ENCODE data around the gene RFC2. TPM values are rescaled to one million over a fixed set of nuclear protein-coding genes. Genes with fewer than 3 reads are reported as not detected.

Gene RFC2
- total RNA-seq, 1 experiment from 2014 or later, result 75.6 TPM

DNA sequence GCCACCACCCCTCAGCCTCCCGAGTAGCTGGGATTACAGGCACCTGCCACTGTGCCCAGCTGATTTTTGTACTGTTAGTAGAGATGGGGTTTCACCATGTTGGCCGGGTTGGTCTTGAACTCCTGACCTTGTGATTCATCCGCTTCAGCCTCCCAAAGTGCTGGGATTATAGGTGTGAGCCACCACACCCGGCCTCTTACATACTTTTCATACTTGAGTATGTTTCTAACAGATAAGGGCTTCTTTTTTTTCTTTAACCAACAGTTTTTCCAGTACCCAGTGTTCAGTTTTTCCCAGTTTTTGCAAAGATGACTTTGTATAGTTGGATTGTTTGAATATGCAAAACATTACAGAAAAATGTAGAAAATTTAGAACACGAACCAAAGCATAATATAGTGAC is 72.4 kb downstream of the RFC2 start:
- ChIA-PET CTCF (interaction anchor here (1.1 kb wide), 1 partner anchor 114 kb away, joined by 3 read pairs; no protein-coding TSS in a partner anchor), RAD21 (ENCODE audit: low non-redundant PET in 1 of 2, low total read pairs in 2 of 2, uncharacterized antibody in 2 of 2, unreplicated experiment in 2 of 2) (no interaction called here), POLR2A (no interaction called here)
- Histone ChIP-seq H3K4me3 (replicated peaks in 1 of 2; ENCODE audit: low read depth in 1 of 2, low read length in 2 of 2) (no peak overlapping the region), H3K4me1 (ENCODE audit: control insufficient read depth in 1 of 2, insufficient read depth in 2 of 2, low read length in 2 of 2) (peaks cover 60 to 81% of the 10 kb centered on the region in 2 experiments), H3K79me2 (ENCODE audit: insufficient read depth, low read length) (peaks cover 100% of the 10 kb centered on the region), H3K27ac (ENCODE audit: low read depth, low read length) (peak overlapping the region; percentile 29), H3K27me3 (ENCODE audit: insufficient read depth, low read length) (no peaks in the 10 kb centered on the region), H3K36me3 (ENCODE audit: control insufficient read depth in 1 of 2, insufficient read depth in 2 of 2, low read length in 2 of 2) (peaks cover 2 to 42% of the 10 kb centered on the region in 2 experiments; a peak in 1 of 4 replicates), H3K9me2 (ENCODE audit: insufficient read depth) (no peaks in the 10 kb centered on the region), H3K4me2 (ENCODE audit: low read length) (peak overlapping the region; percentile 45), H2AFZ (ENCODE audit: low read depth, low read length, poor library complexity, severe bottlenecking) (no peak overlapping the region), H4K20me1 (ENCODE audit: insufficient read depth) (peaks cover 76% of the 10 kb centered on the region; the same call in 1 of the 2 replicates), H3K9me3 (ENCODE audit: control insufficient read depth in 1 of 2, insufficient read depth in 1 of 2, low read depth in 1 of 2, low read length in 2 of 2) (no peaks in the 10 kb centered on the region), H3K9ac (ENCODE audit: low read length) (no peak overlapping the region)
- ATAC-seq (peak; percentile 21; the same call in 1 of the 2 replicates), DNase-seq (ENCODE audit: low read depth, low spot score) (no peak)
- TF ChIP-seq FOSL1 (IDR thresholded peaks at IDR 0.05; ENCODE audit: low read depth), result no peak
- no peak for TF ChIP-seq SRF (IDR thresholded peaks at IDR 0.05; ENCODE audit: low read depth)
- TF ChIP-seq JUND (IDR thresholded peaks at IDR 0.05), result no peak
- TF ChIP-seq EZH2phosphoT487 (IDR thresholded peaks at IDR 0.05; ENCODE audit: borderline replicate concordance), result no peak
- no peak for TF ChIP-seq TCF7L2 (IDR thresholded peaks at IDR 0.05; ENCODE audit: borderline replicate concordance, extremely low read depth, insufficient read depth, insufficient read length)
- no peak for TF ChIP-seq SIN3A (IDR thresholded peaks at IDR 0.05; ENCODE audit: low read depth)
- TF ChIP-seq POLR2AphosphoS5 (IDR thresholded peaks at IDR 0.05; ENCODE audit: low read depth, low read length), result no peak
- TF ChIP-seq SP1 (IDR thresholded peaks at IDR 0.05; ENCODE audit: low read depth), result no peak
- TF ChIP-seq CEBPB (IDR thresholded peaks at IDR 0.05; ENCODE audit: low read depth), result no peak
- no peak for TF ChIP-seq CBX3 (IDR thresholded peaks at IDR 0.05; ENCODE audit: low read depth)
- TF ChIP-seq ELF1 (IDR thresholded peaks at IDR 0.05; ENCODE audit: borderline replicate concordance, low read depth), result no peak
- TF ChIP-seq, protein P1, sequence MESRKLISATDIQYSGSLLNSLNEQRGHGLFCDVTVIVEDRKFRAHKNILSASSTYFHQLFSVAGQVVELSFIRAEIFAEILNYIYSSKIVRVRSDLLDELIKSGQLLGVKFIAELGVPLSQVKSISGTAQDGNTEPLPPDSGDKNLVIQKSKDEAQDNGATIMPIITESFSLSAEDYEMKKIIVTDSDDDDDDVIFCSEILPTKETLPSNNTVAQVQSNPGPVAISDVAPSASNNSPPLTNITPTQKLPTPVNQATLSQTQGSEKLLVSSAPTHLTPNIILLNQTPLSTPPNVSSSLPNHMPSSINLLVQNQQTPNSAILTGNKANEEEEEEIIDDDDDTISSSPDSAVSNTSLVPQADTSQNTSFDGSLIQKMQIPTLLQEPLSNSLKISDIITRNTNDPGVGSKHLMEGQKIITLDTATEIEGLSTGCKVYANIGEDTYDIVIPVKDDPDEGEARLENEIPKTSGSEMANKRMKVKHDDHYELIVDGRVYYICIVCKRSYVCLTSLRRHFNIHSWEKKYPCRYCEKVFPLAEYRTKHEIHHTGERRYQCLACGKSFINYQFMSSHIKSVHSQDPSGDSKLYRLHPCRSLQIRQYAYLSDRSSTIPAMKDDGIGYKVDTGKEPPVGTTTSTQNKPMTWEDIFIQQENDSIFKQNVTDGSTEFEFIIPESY (IDR thresholded peaks at IDR 0.05; ENCODE audit: extremely low read depth, insufficient replicate concordance, low read length), result no peak
- intact Hi-C loops (cut with micrococcal nuclease), result loop anchor here (2.0 kb wide), 1 partner anchor 113 kb away; no protein-coding TSS in a partner anchor
- BruUV-seq (replicated peaks), result no TSS peak

MicroRNAs encoded within 50 kb of the gene (microRNA counts, 767-probe panel; counts per million panel counts)
- microRNA hsa-miR-590-3p (not detected), microRNA hsa-miR-590-5p (not detected)

Small RNAs within 50 kb of the gene (microRNA-seq; reads per million reads assigned to microRNA genes)
- gene MIR590 (ENCODE audit: borderline number of aligned reads), result 2,361 reads per million, percentile 88 among the genes with 10 or more reads in this experiment

Other genes with a start within 250 kb of the RFC2 start
- gene ELN, start 226.2 kb downstream of the RFC2 start, total RNA-seq (2021; ENCODE audit: unreplicated experiment), result 0.17 TPM
- gene LIMK1, start 170.6 kb downstream of the RFC2 start, total RNA-seq (2021; ENCODE audit: unreplicated experiment), result 56.3 TPM
- gene EIF4H, start 80.0 kb downstream of the RFC2 start, total RNA-seq (2021; ENCODE audit: unreplicated experiment), result 384 TPM
- 9.4 TPM for gene LAT2, start 44.4 kb downstream of the RFC2 start, total RNA-seq (2021; ENCODE audit: unreplicated experiment)
- 40.1 TPM for gene CLIP2, start 35.0 kb upstream of the RFC2 start, total RNA-seq (2021; ENCODE audit: unreplicated experiment)
- gene GTF2IRD1, start 199.5 kb upstream of the RFC2 start, total RNA-seq (2021; ENCODE audit: unreplicated experiment), result 34.5 TPM